Hepatocyte (in vitro differentiated cells): Measurements from ENCODE around the gene TMEM238L. TPM values are rescaled to one million over a fixed set of nuclear protein-coding genes. Genes with fewer than 3 reads are reported as not detected.

Experiments
- DNase-seq: peaks from one replicate; pipeline ENCODE4 v3.0.0-alpha.2; 2016; ENCODE audit warnings: low spot score
- H2AFZ ChIP-seq: fragments of 200-600 bp; sonication (generic); 2 replicates; pipeline ENCODE4 v1.6.0; 2016; ENCODE audit warnings: antibody characterized with exemption, mild to moderate bottlenecking
- H3K27ac ChIP-seq: fragments of 200-600 bp; sonication (generic); 2 replicates; pipeline ENCODE4 v1.5.1; 2016; ENCODE audit warnings: mild to moderate bottlenecking
- H3K27me3 ChIP-seq: fragments of 200-600 bp; sonication (generic); 2 replicates; pipeline ENCODE4 v1.6.1; 2016
- H3K36me3 ChIP-seq: fragments of 200-600 bp; sonication (generic); replicated peaks from 2 replicates; pipeline ENCODE4 v1.5.1; 2016; ENCODE audit warnings: low read depth; ENCODE audit not compliant: insufficient read depth
- H3K4me1 ChIP-seq: fragments of 200-600 bp; sonication (generic); 2 replicates; pipeline ENCODE4 v1.5.1; 2016; ENCODE audit warnings: mild to moderate bottlenecking, moderate library complexity; ENCODE audit not compliant: insufficient read depth
- H3K4me2 ChIP-seq: fragments of 200-600 bp; sonication (generic); 2 replicates; pipeline ENCODE4 v1.6.0; 2016
- H3K4me3 ChIP-seq: fragments of 200-600 bp; sonication (generic); 2 replicates; pipeline ENCODE4 v1.5.1; 2016; ENCODE audit warnings: mild to moderate bottlenecking
- H3K79me2 ChIP-seq: fragments of 200-600 bp; sonication (generic); 2 replicates; pipeline ENCODE4 v1.6.0; 2017; ENCODE audit warnings: mild to moderate bottlenecking
- H3K9me2 ChIP-seq: fragments of 200-600 bp; sonication (generic); replicated peaks from 2 replicates; pipeline ENCODE4 v1.6.0; 2017; ENCODE audit warnings: mild to moderate bottlenecking; ENCODE audit not compliant: insufficient read depth
- H3K9me3 ChIP-seq: fragments of 200-600 bp; sonication (generic); 2 replicates; pipeline ENCODE4 v1.5.1; 2016; ENCODE audit warnings: low read depth, mild to moderate bottlenecking
- H4K20me1 ChIP-seq: fragments of 200-600 bp; sonication (generic); 2 replicates; pipeline ENCODE4 v1.6.0; 2016; ENCODE audit warnings: mild to moderate bottlenecking; ENCODE audit not compliant: insufficient read depth, poor library complexity, severe bottlenecking
- CTCF ChIP-seq: fragments of 200-600 bp; sonication (generic); IDR thresholded peaks from 2 replicates; pipeline ENCODE4 v1.5.1; 2016; ENCODE audit warnings: antibody characterized with exemption, mild to moderate bottlenecking; ENCODE audit not compliant: poor library complexity
- EZH2 ChIP-seq: fragments of 200-600 bp; sonication (generic); IDR thresholded peaks from 2 replicates; pipeline ENCODE4 v1.6.1; 2016; ENCODE audit warnings: antibody characterized with exemption, mild to moderate bottlenecking, borderline replicate concordance
- EZH2phosphoT487 ChIP-seq: fragments of 200-600 bp; sonication (generic); IDR thresholded peaks from one replicate; pipeline ENCODE4 v1.6.1; 2018; ENCODE audit warnings: antibody characterized with exemption, mild to moderate bottlenecking, low read depth, moderate library complexity; ENCODE audit not compliant: unreplicated experiment, severe bottlenecking
- WGBS: methylation state at CpG from one replicate; pipeline ENCODE4 v1.1.6; 2016; ENCODE audit warnings: low lambda C conversion rate; ENCODE audit errors: missing lambda C conversion rate; 5-methylcytosine and 5-hydroxymethylcytosine counted together
- polyA plus RNA-seq: library from polyadenylated mRNA; unstranded; fragments of >200 nt; fragmentation: Nextera tagmentation; extraction: Ambion mirVana; gene quantifications from 2 replicates; pipeline ENCODE4 v1.2.1, GENCODE V29; 2016
- total RNA-seq: library from RNA; depleted of rRNA; stranded (reverse); fragments of >200 nt; gene quantifications from 2 replicates; pipeline ENCODE4 v1.2.3, GENCODE V29; 2014

Gene TMEM238L
- total and polyA plus RNA-seq, 2 experiments from 2014 or later: 1.3 to 1.5 TPM

- Histone ChIP-seq H3K27ac (no peak overlapping the region), H3K4me1 (peaks cover 15% of the 10 kb centered on the region)
These were observed 549 bp downstream of the TMEM238L start for GRCh38 chr17:10803350-10803749.

GRCh38 chr17:10802496-10803284 is 1.2 kb downstream of the TMEM238L start:
- H3K4me1 ChIP-seq: peaks cover 21% of the 10 kb centered on the region
- no peaks in the 10 kb centered on the region for H3K9me2 ChIP-seq

More at GRCh38 chr17:10803350-10803749, 549 bp downstream of the TMEM238L start:
- DNase-seq: no peak
- Histone ChIP-seq H4K20me1 (no peaks in the 10 kb centered on the region), H3K36me3 (no peaks in the 10 kb centered on the region), H3K27me3 (no peaks in the 10 kb centered on the region), H3K9me2 (no peaks in the 10 kb centered on the region), H2AFZ (no peak overlapping the region), H3K4me2 (no peak overlapping the region), H3K79me2 (no peaks in the 10 kb centered on the region), H3K4me3 (no peak overlapping the region), H3K9me3 (no peaks in the 10 kb centered on the region)
- TF ChIP-seq CTCF (no peak), EZH2 (no peak), EZH2phosphoT487 (no peak)
- whole genome bisulfite sequencing: 87% methylated on average over 7 of the region's 7 CpGs

GRCh38 chr17:10799407-10799806 is 4.5 kb downstream of the TMEM238L start:
- no peaks in the 10 kb centered on the region for H3K9me3 ChIP-seq
- peaks cover 25% of the 10 kb centered on the region for H3K4me1 ChIP-seq
- no peak overlapping the region for H3K4me3 ChIP-seq
- TF ChIP-seq EZH2: no peak
- no peaks in the 10 kb centered on the region for H3K27me3 ChIP-seq
- no peak for DNase-seq
- peak overlapping the region; percentile 83 for H3K27ac ChIP-seq
- H3K36me3 ChIP-seq: no peaks in the 10 kb centered on the region
- H4K20me1 ChIP-seq: no peaks in the 10 kb centered on the region
- no peaks in the 10 kb centered on the region for H3K9me2 ChIP-seq
- no peaks in the 10 kb centered on the region for H3K79me2 ChIP-seq
- no peak overlapping the region for H3K4me2 ChIP-seq
- no peak overlapping the region for H2AFZ ChIP-seq
- WGBS: 67% methylated on average over 7 of the region's 7 CpGs

More at GRCh38 chr17:10802496-10803284, 1.2 kb downstream of the TMEM238L start:
- no peak for DNase-seq
- H3K4me2 ChIP-seq: peak overlapping the region; percentile 41
- no peaks in the 10 kb centered on the region for H3K9me3 ChIP-seq
- H3K79me2 ChIP-seq: no peaks in the 10 kb centered on the region
- no peak for TF ChIP-seq EZH2
- no peak for TF ChIP-seq CTCF
- TF ChIP-seq EZH2phosphoT487: no peak
- no peaks in the 10 kb centered on the region for H4K20me1 ChIP-seq
- WGBS: 82% methylated on average over 14 of the region's 14 CpGs
- H3K4me3 ChIP-seq: no peak overlapping the region
- no peaks in the 10 kb centered on the region for H3K27me3 ChIP-seq
- no peaks in the 10 kb centered on the region for H3K36me3 ChIP-seq
- peak overlapping the region; percentile 83 for H3K27ac ChIP-seq
- no peak overlapping the region for H2AFZ ChIP-seq

GRCh38 chr17:10798910-10799309 is 5.0 kb downstream of the TMEM238L start:
- DNase-seq: no peak
- 78% methylated on average over 7 of the region's 7 CpGs for WGBS
- peaks cover 25% of the 10 kb centered on the region for H3K4me1 ChIP-seq
- H3K27me3 ChIP-seq: no peaks in the 10 kb centered on the region
- no peaks in the 10 kb centered on the region for H3K9me3 ChIP-seq
- no peak overlapping the region for H3K4me3 ChIP-seq
- no peaks in the 10 kb centered on the region for H3K79me2 ChIP-seq
- H4K20me1 ChIP-seq: no peaks in the 10 kb centered on the region
- H3K27ac ChIP-seq: peak overlapping the region; percentile 83
- TF ChIP-seq EZH2: no peak
- TF ChIP-seq EZH2phosphoT487: no peak
- TF ChIP-seq CTCF: no peak
- no peaks in the 10 kb centered on the region for H3K9me2 ChIP-seq
- no peak overlapping the region for H3K4me2 ChIP-seq
- H3K36me3 ChIP-seq: no peaks in the 10 kb centered on the region
- H2AFZ ChIP-seq: no peak overlapping the region
